Loucy (cell line): ENCODE results near the gene SLCO2B1.

ENCODE experiments used
- CTCF ChIP-seq: fragments of 200-600 bp; sonication (generic); conservative IDR thresholded peaks from 2 replicates; pipeline ENCODE4 v1.5.1; 2014; ENCODE audit warnings: mild to moderate bottlenecking, antibody characterized with exemption, low read length
- EZH2phosphoT487 ChIP-seq: fragments of 200-600 bp; IDR thresholded peaks from 2 replicates; pipeline ENCODE4 v1.6.1; 2018; ENCODE audit warnings: antibody characterized with exemption, mild to moderate bottlenecking, moderate library complexity, borderline replicate concordance

- TF ChIP-seq CTCF (no peak), EZH2phosphoT487 (no peak)
Measured at GRCh38 chr11:75198278-75198973, 47.5 kb downstream of the SLCO2B1 start.
